Activated naive CD8-positive, alpha-beta T cell treated with anti-CD3 and anti-CD28 coated beads, Interleukin-2, amount 50 U/mL, for 24 hours (primary cell): Measurements from ENCODE around the gene TOGARAM1.
"Not testable (repeated sequence)": the region's sequence is repeated elsewhere in the genome, so short reads cannot be mapped to it uniquely, and the experiment has no call there.

ENCODE experiments used
- ATAC-seq: fragments of 150-1000 bp; cut with Tn5 transposase; one replicate; pipeline ENCODE4 v1.10.0; 2021
- DNase-seq: peaks from one replicate; pipeline ENCODE4 v3.0.0; 2021
- H3K27ac Mint-ChIP-seq: one replicate; pipeline ENCODE4 v1.8.0; 2021; ENCODE audit warnings: mild to moderate bottlenecking, mixed read lengths
- H3K27me3 Mint-ChIP-seq: one replicate; pipeline ENCODE4 v1.8.0; 2021; ENCODE audit warnings: mixed read lengths
- H3K36me3 Mint-ChIP-seq: one replicate; pipeline ENCODE4 v1.8.0; 2021; ENCODE audit warnings: low read depth, mixed read lengths
- H3K4me1 Mint-ChIP-seq: one replicate; pipeline ENCODE4 v1.8.0; 2021; ENCODE audit warnings: mixed read lengths
- H3K4me3 Mint-ChIP-seq: one replicate; pipeline ENCODE4 v1.8.0; 2021; ENCODE audit warnings: mild to moderate bottlenecking, moderate library complexity, mixed read lengths
- H3K9me3 Mint-ChIP-seq: one replicate; pipeline ENCODE4 v1.8.0; 2021; ENCODE audit warnings: mixed read lengths

Gene TOGARAM1

DNA sequence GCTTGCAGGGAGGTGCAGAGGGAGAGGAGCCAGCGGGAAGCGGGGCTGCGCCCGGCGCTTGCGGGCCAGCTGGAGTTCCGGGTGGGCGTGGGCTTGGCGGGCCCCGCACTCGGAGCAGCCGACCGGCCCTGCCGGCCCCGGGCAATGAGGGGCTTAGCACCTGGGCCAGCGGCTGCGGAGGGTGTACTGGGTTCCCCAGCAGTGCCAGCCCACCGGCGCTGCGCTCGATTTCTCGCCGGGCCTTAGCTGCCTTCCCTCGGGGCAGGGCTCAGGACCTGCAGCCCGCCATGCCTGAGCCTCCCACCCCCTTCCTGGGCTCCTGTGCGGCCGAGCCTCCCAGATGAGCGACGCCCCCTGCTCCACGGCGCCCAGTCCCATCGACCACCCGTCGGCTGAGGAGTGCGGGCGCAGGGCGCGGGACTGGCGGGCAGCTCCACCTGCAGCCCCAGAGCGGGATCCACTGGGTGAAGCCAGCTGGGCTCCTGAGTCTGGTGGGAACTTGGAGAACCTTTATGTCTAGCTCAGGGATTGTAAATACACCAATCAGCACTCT lies 118.5 kb downstream of the TOGARAM1 start:
- not testable (repeated sequence) for DNase-seq, H3K27me3 Mint-ChIP-seq, H3K27ac Mint-ChIP-seq, H3K36me3 Mint-ChIP-seq, H3K9me3 Mint-ChIP-seq, H3K4me3 Mint-ChIP-seq, ATAC-seq
- H3K4me1 Mint-ChIP-seq, result peaks cover 15% of the 10 kb centered on the region

DNA sequence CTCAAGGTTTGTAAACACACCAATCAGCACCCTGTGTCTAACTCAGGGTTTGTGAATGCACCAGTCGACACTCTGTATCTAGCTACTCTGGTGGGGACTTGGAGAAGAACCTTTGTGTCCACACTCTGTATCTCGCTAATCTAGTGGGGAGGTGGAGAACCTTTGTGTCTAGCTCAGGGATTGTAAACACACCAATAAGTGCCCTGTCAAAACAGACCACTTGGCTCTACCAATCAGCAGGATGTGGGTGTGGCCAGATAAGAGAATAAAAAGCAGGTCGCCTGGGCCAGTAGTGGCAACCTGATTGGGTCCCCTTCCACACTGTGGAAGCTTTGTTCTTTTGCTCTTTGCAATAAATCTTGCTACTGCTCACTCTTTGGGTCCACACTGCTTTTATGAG lies 119.1 kb downstream of the TOGARAM1 start:
- peaks cover 21% of the 10 kb centered on the region for H3K4me1 Mint-ChIP-seq
- H3K36me3 Mint-ChIP-seq, result peaks cover 11% of the 10 kb centered on the region
- ATAC-seq, H3K27me3 Mint-ChIP-seq, H3K9me3 Mint-ChIP-seq, DNase-seq, H3K27ac Mint-ChIP-seq, H3K4me3 Mint-ChIP-seq: not testable (repeated sequence)

DNA sequence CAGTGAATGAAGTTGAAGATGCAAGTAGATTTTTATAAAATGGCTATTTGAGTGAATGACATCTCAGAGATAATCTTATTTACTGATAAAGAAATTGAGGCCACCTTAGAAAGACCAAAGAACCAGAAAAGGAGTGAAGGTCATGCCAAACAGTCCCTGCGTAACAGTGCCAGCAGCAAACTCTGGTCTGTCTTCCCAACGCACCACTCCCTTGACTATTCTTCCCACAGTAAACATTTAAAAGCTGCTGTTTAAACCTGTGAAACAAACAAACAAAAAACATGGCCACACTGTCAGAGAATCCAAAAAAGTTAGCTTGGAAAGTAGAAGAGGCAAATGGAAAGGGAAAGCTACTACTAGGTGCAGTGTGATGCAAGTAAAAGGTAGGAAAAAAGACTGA lies 120.4 kb downstream of the TOGARAM1 start:
- Mint-ChIP-seq H3K4me1 (peaks cover 34% of the 10 kb centered on the region), H3K27ac (no peak overlapping the region), H3K36me3 (peaks cover 22% of the 10 kb centered on the region), H3K9me3 (no peaks in the 10 kb centered on the region), H3K27me3 (no peaks in the 10 kb centered on the region), H3K4me3 (no peak overlapping the region)
- DNase-seq, result no peak
- no peak for ATAC-seq

DNA sequence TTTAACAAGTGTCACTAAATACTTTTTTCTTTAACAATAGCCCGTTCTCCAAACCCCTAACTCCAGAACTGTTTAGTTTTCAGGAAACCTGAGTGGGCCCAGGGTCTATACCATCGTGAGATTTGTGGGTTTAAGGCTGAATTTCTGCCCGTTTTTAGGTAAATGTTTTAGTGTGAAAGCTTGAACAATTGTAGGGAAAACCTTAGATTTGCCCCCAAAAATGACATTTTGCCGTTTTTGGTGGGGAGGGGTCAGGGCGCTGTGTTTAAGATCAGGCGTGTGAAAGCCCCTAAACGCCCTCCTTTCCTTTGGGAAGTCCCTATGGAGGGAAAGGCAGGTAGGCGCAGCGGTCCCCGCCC lies 121.6 kb downstream of the TOGARAM1 start:
- Mint-ChIP-seq H3K9me3 (no peaks in the 10 kb centered on the region), H3K4me3 (peak overlapping the region; percentile 94), H3K27ac (peak overlapping the region; percentile 93), H3K36me3 (peaks cover 25% of the 10 kb centered on the region), H3K4me1 (peaks cover 44% of the 10 kb centered on the region), H3K27me3 (no peaks in the 10 kb centered on the region)
- no peak for DNase-seq
- ATAC-seq, result no peak

DNA sequence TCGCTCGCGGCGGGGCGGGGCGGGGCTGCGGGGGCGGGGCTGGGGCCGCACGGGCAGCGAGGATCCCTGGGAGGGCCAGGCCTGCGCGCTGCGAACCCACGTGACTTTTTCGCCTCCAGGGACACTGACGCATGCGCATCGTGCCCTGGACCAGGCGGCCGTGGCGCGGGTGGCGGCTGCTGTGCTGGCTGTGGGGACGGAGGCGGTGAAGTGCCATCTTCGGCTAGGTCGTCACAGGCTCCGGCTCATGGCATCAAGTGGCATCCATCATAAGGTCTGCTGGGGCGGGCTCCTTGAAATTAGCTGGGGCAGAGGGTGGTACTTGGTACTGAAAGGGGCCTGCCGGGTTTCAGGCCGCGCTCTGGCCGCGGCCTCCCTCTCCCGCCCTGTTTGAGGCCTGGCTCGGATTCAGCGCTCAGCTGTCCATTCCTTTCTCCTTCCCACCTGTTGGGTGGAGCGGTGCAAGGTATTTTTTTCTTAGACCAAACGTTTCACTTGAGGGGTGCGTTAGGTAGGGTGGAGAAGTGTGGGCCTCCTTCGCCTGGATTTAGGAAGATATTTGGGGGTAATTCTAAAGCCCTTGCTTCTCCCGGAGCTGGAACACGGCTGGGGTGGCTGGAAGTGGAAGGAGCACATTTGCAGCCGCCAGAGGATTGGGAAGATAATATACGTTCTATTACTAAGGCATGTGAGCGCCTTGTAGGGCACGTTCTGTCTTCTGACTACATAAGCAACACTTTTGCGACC lies 122.2 kb downstream of the TOGARAM1 start, which contains the start of gene PRPF39:
Gene PRPF39 (plus strand): TSS at position 141 of the 747 bp plus-strand sequence. CDS start 11,124 bp downstream, outside the sequence.
- no peaks in the 10 kb centered on the region for H3K9me3 Mint-ChIP-seq

DNA sequence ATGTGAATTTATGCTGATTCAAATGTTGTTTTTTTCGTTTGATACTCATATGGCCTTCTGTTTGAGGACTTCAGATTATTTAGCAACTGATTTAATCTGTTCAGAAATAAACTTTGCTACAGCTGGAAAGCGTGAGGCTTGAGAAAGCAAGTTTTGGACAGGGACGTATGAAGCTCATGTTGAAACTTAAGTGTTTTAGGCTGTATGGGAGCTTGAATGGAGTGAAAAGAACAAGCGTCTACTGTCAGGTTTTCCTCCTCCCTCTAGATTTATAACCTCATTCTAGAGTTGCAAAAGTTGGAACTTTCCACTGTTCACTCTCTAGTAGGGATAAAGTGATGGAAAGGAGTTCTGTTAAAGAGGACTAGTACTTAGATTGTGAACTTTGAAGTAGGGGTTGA lies 123.0 kb downstream of the TOGARAM1 start:
- peaks cover 25% of the 10 kb centered on the region for H3K36me3 Mint-ChIP-seq
- peaks cover 58% of the 10 kb centered on the region for H3K4me1 Mint-ChIP-seq
- H3K9me3 Mint-ChIP-seq, result no peaks in the 10 kb centered on the region
- peak overlapping the region; percentile 93 for H3K27ac Mint-ChIP-seq
- no peak for DNase-seq
- ATAC-seq, result no peak
- H3K27me3 Mint-ChIP-seq, result no peaks in the 10 kb centered on the region
- H3K4me3 Mint-ChIP-seq, result peak overlapping the region; percentile 94

More for the DNA sequence above, 122.2 kb downstream of the TOGARAM1 start, which contains the start of gene PRPF39:
- Mint-ChIP-seq H3K36me3 (peaks cover 25% of the 10 kb centered on the region), H3K4me1 (peaks cover 50% of the 10 kb centered on the region), H3K27me3 (no peaks in the 10 kb centered on the region), H3K27ac (peak within 1 kb of the TSS; percentile 93), H3K4me3 (peak within 1 kb of the TSS; percentile 94)
- ATAC-seq, result peak; percentile 93
- peak; percentile 96 for DNase-seq

DNA sequence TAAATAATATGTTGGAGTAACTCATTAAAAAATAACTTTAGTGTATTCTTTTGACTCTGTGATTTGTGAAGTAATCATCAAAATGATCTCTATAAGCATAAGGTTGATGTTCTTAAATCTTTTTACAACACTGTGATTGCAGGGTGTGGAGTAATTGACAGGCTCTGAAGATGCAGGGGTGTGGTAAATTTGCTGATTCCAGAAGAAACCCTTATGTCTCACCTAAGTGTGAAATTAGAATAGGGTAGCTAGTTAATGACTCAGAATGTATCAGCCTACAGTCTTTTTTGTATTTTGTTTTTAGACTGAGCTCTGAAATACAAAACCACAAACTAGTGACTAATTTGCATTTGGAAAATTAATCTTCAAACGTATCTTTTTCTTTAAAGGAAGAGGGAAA lies 127.8 kb downstream of the TOGARAM1 start:
- H3K27me3 Mint-ChIP-seq, result no peaks in the 10 kb centered on the region
- H3K9me3 Mint-ChIP-seq, result no peaks in the 10 kb centered on the region
- peak; percentile 99 for ATAC-seq
- DNase-seq, result no peak
- peak overlapping the region; percentile 72 for H3K27ac Mint-ChIP-seq
- peak overlapping the region; percentile 52 for H3K4me3 Mint-ChIP-seq
- H3K36me3 Mint-ChIP-seq, result peaks cover 38% of the 10 kb centered on the region
- H3K4me1 Mint-ChIP-seq, result peaks cover 78% of the 10 kb centered on the region

DNA sequence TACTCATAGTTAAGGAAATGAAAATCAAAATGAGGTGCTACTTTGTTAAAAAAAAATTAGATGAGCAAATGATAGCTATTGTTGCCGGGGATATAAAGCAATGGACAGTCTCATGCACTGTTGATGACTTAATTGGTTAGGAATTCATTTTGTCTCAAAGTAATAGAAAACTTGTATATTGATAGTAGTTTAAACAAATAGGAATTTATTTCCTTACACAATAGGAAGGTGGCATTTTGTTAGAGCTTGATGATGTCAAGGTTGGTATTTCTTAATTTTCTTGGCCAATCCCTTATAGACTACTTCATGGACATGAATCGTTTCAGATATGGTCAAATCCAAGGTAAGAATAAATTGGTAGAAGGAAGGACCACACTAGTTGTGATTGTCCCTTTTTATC lies 129.7 kb downstream of the TOGARAM1 start:
- Mint-ChIP-seq H3K36me3 (peaks cover 42% of the 10 kb centered on the region), H3K27ac (no peak overlapping the region), H3K4me1 (peaks cover 66% of the 10 kb centered on the region), H3K9me3 (no peaks in the 10 kb centered on the region), H3K4me3 (no peak overlapping the region), H3K27me3 (no peaks in the 10 kb centered on the region)
- no peak for ATAC-seq
- no peak for DNase-seq

DNA sequence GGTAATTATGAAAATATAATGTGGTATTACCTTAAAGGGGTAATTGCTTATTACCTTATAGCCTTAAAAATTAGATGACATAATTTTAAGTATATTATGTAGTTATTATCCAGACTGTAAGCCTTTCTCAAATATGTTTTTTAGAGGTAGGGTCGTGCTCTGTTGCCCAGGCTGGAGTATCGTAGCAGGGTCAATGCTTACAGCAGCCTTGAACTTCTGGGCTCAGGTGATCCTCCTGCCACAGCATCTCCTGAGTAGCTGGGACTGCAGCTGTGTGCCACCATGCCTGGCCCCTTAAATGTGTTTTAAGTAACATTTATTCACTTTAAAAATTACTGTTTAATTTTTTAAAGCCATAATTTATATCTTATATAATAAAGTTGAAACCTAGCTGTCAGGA lies 132.3 kb downstream of the TOGARAM1 start:
- Mint-ChIP-seq H3K9me3 (no peaks in the 10 kb centered on the region), H3K4me1 (peaks cover 42% of the 10 kb centered on the region), H3K4me3 (no peak overlapping the region), H3K27me3 (no peaks in the 10 kb centered on the region), H3K36me3 (peaks cover 53% of the 10 kb centered on the region), H3K27ac (no peak overlapping the region)
- DNase-seq (no peak), ATAC-seq (no peak)

DNA sequence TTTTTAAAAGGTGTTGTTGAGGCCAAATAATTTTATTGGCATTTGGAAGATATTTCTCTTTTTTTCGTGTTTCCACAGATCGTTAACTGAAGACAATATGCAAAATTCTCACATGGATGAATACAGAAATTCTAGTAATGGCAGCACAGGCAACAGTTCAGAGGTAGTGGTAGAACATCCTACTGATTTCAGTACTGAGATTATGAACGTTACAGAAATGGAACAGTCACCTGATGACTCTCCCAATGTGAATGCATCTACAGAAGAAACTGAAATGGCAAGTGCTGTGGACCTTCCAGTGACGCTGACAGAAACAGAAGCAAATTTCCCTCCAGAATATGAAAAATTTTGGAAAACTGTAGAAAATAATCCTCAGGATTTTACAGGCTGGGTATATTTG lies 133.2 kb downstream of the TOGARAM1 start:
- DNase-seq (no peak), ATAC-seq (no peak)
- peaks cover 58% of the 10 kb centered on the region for H3K36me3 Mint-ChIP-seq
- H3K4me1 Mint-ChIP-seq, result peaks cover 33% of the 10 kb centered on the region
- no peak overlapping the region for H3K4me3 Mint-ChIP-seq
- H3K27me3 Mint-ChIP-seq, result no peaks in the 10 kb centered on the region
- no peak overlapping the region for H3K27ac Mint-ChIP-seq
- no peaks in the 10 kb centered on the region for H3K9me3 Mint-ChIP-seq

DNA sequence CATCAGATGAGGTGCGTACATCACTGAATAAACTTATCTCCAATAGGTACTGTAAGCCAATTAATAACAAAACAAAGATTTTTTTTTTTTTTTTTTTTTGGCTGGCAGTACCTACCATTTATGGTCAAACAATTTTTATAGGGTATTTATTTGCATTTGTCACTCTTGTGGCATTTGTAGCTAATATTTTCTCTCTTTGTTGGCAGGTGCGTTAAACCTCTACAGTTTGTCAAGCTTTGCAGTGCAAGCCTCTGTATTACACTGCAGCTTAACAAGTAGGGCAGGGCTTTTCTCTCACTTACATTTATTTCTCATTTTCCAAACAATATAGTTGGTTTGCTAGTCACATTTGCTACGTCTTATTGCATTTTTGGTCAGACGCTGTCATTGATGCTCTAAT lies 134.2 kb downstream of the TOGARAM1 start:
- H3K4me3 Mint-ChIP-seq, result no peak overlapping the region
- H3K27me3 Mint-ChIP-seq, result no peaks in the 10 kb centered on the region
- peaks cover 66% of the 10 kb centered on the region for H3K36me3 Mint-ChIP-seq
- ATAC-seq (no peak), DNase-seq (no peak)
- H3K27ac Mint-ChIP-seq, result no peak overlapping the region
- H3K4me1 Mint-ChIP-seq, result peaks cover 22% of the 10 kb centered on the region
- no peaks in the 10 kb centered on the region for H3K9me3 Mint-ChIP-seq

DNA sequence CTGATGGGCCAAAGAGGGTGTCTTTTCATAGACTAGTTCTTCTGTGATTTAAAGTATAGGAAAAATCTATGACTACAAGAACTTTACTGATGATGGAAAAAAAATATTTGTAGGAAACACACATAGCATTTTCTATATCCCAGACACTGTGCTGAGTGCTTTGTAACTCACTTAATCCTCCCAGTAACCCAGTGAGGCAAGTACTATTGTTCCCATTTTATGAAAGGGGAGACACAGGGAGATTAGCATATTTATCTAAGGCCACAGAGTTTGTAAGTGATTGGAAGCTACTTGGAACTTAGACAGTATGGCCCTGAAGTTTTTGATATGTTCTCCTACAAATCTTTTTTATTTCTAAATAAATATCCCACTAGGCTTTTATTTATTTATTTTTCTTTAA lies 141.8 kb downstream of the TOGARAM1 start:
- no peaks in the 10 kb centered on the region for H3K27me3 Mint-ChIP-seq
- H3K27ac Mint-ChIP-seq, result no peak overlapping the region
- H3K9me3 Mint-ChIP-seq, result no peaks in the 10 kb centered on the region
- peaks cover 65% of the 10 kb centered on the region for H3K36me3 Mint-ChIP-seq
- no peak for DNase-seq
- H3K4me3 Mint-ChIP-seq, result no peak overlapping the region
- H3K4me1 Mint-ChIP-seq, result no peaks in the 10 kb centered on the region
- ATAC-seq, result no peak

DNA sequence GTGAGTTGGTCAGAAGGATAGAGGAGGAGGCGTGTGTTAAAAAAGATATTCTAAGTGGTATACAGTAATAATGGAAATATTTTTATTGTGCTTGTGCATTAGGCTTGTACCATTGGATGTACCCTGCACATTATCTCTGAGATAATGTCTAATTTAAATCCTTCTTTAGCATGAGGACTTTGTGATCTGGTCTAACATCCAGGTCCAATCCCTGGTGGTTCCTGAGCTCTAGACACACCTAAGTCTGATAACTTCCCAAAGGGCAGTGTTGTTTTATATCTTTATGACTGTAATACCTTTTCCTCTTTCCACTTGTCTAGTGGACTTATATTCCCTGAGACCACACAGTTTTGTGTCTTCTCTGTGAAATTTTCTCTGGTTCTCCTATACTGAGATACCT lies 142.6 kb downstream of the TOGARAM1 start:
- no peak for DNase-seq
- ATAC-seq, result no peak
- H3K27me3 Mint-ChIP-seq, result no peaks in the 10 kb centered on the region
- H3K36me3 Mint-ChIP-seq, result peaks cover 65% of the 10 kb centered on the region
- H3K4me3 Mint-ChIP-seq, result no peak overlapping the region
- no peaks in the 10 kb centered on the region for H3K4me1 Mint-ChIP-seq
- H3K9me3 Mint-ChIP-seq, result no peaks in the 10 kb centered on the region
- H3K27ac Mint-ChIP-seq, result no peak overlapping the region

DNA sequence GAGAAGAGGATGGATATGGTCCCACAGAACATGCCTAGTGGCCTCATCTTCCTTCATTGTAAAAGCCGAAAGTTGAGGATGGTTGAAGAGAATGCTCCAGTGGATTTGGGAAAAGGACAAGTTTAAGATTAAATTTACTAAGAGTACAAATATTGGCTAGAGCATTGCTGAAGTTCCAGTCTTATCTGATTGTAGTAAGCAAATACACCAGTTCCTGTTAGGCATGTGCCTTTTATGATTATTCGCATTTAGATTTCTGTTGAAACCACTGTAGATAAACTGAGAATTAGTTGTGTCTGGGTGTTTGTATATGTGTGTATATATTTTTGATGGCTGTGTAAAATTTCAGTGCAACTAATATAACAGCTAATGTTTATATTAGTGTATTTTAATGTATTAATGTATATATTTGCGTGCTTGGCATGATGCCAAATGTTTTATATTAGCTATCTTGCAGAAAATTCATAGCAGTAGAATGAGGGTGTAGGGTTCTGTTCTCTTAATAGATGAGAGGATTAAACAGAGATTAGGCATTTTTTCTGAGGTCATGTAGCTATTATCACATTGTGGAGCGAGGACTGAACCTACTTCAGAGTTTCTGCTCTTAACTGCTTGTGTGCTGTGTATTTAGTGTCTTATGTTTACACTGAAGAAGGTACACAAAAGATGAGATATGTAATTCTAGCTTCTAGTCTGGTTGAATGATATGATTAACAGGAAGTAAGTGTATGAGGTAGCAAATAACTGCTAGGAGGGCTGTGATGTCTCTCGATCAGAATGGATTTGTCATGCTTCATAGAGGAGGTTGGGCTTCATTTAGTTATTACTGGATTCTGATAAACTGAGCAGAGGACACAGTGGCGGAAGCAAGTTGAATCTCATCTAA lies 151.1 kb downstream of the TOGARAM1 start:
- Mint-ChIP-seq H3K27me3 (no peaks in the 10 kb centered on the region), H3K36me3 (peaks cover 56% of the 10 kb centered on the region), H3K4me3 (peak overlapping the region; percentile 18), H3K27ac (peak overlapping the region; percentile 76), H3K4me1 (peaks cover 16% of the 10 kb centered on the region), H3K9me3 (no peaks in the 10 kb centered on the region)
- DNase-seq, result no peak
- ATAC-seq, result peak; percentile 11

DNA sequence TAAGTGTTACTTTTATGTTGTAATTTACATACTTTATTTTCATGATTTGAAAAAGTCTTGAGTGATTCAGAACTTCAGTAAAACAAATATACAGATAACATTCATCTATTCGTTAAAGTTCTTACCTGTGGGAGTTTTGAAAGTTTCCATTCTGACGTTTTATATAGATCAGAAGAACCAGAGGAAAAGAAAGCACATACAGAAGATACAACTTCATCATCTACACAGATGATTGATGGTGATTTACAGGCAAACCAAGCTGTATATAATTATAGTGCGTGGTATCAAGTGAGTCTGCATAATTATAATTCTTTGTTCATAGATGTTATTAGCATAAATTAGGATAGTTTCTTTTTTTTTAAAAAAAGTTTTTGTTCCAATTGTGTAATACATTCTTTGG lies 152.3 kb downstream of the TOGARAM1 start:
- ATAC-seq (peak; percentile 73), DNase-seq (no peak)
- Mint-ChIP-seq H3K9me3 (no peaks in the 10 kb centered on the region), H3K4me3 (no peak overlapping the region), H3K27me3 (no peaks in the 10 kb centered on the region), H3K4me1 (peaks cover 16% of the 10 kb centered on the region), H3K36me3 (peaks cover 54% of the 10 kb centered on the region), H3K27ac (peak overlapping the region; percentile 78)
